ENCODE data around the gene ECSCR. TPM values are rescaled to one million over a fixed set of nuclear protein-coding genes. Genes with fewer than 3 reads are reported as not detected.
"Not testable (repeated sequence)": the region's sequence is repeated elsewhere in the genome, so short reads cannot be mapped to it uniquely, and the experiment has no call there.

ECSCR gene
- total RNA-seq, 1 donor from 2014 or later: 565 TPM

DNA sequence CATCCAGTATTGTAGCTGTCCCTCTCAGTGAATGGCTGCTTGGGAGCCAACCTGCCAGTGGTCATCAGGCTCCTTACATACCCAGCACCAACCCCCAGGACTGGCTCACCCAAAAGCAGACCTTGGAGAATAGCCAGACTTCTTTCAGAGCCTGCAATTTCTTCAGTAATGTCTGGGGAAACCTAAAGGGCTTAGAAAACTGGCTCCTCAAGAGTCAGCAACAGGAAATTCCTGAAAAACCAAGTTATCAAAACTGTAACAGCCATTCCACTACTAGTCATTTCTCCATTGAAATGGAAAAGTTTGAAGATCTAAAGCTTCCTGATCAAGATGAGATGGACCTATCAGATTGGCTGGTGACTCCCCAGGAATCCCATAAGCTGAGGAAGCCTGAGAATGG, 32.3 kb upstream of the ECSCR start:
- Mint-ChIP-seq H3K4me3 (ENCODE audit: unreplicated experiment) (no peak overlapping the region), H3K27ac (ENCODE audit: unreplicated experiment) (no peak overlapping the region), H3K27me3 (ENCODE audit: unreplicated experiment) (no peaks in the 10 kb centered on the region), H3K9me3 (ENCODE audit: unreplicated experiment) (no peaks in the 10 kb centered on the region), H3K36me3 (ENCODE audit: low read depth, unreplicated experiment) (no peaks in the 10 kb centered on the region), H3K4me1 (ENCODE audit: unreplicated experiment) (peaks cover 17% of the 10 kb centered on the region)
- DNase-seq (ENCODE audit: low spot score): no peak
- TF ChIP-seq, protein P1, sequence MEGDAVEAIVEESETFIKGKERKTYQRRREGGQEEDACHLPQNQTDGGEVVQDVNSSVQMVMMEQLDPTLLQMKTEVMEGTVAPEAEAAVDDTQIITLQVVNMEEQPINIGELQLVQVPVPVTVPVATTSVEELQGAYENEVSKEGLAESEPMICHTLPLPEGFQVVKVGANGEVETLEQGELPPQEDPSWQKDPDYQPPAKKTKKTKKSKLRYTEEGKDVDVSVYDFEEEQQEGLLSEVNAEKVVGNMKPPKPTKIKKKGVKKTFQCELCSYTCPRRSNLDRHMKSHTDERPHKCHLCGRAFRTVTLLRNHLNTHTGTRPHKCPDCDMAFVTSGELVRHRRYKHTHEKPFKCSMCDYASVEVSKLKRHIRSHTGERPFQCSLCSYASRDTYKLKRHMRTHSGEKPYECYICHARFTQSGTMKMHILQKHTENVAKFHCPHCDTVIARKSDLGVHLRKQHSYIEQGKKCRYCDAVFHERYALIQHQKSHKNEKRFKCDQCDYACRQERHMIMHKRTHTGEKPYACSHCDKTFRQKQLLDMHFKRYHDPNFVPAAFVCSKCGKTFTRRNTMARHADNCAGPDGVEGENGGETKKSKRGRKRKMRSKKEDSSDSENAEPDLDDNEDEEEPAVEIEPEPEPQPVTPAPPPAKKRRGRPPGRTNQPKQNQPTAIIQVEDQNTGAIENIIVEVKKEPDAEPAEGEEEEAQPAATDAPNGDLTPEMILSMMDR (IDR thresholded peaks at IDR 0.05; ENCODE audit: unreplicated experiment): no peak

DNA sequence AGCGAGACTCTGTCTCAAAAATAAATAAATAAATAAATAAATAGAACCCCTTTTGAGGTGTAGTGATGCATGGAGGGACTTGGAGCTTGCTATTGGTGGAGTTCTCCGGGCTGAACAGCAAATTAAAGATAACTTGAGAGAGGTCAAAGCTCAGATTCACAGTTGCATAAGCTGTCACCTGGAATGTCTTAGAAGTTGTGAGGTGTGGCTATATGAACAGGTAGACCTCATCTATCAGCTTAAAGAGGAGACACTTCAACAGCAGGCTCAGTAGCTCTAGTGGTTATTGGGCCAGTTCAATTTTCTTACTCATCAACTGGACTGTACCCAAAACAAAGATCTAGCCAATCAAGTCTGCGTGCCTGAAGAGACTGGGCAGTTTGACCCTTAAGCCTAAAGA, 31.7 kb upstream of the ECSCR start:
- no peaks in the 10 kb centered on the region for H3K27me3 Mint-ChIP-seq (ENCODE audit: unreplicated experiment)
- no peak overlapping the region for H3K4me3 Mint-ChIP-seq (ENCODE audit: unreplicated experiment)
- DNase-seq (ENCODE audit: low spot score): no peak
- H3K4me1 Mint-ChIP-seq (ENCODE audit: unreplicated experiment): peaks cover 17% of the 10 kb centered on the region
- TF ChIP-seq, protein P1 (IDR thresholded peaks at IDR 0.05; ENCODE audit: unreplicated experiment): no peak
- H3K9me3 Mint-ChIP-seq (ENCODE audit: unreplicated experiment): no peaks in the 10 kb centered on the region
- no peaks in the 10 kb centered on the region for H3K36me3 Mint-ChIP-seq (ENCODE audit: low read depth, unreplicated experiment)
- no peak overlapping the region for H3K27ac Mint-ChIP-seq (ENCODE audit: unreplicated experiment)

DNA sequence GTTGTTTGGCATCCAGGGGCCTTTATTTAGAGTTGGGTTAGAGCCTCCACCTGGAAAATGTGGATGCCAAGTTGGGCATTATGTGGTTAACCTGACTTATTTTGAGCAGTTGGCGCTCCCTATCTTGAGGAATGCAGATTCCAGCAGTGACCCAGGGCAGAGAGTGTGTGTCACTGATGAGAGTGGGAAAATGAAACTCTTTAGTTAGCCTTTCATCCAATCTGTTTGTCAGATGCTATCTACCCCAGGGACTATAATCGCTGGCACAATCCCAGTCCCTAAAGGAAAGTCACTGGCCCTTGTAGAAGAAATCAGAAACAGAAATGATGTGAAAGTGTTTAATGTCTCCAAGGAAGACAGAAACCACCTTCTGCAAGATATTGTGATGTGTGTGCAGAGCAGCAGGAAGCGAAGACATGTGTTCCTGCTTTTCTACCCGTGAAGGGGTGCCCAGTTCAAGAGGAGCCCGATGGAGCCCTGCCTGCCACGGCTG, 30.2 kb upstream of the ECSCR start:
- no peak for DNase-seq (ENCODE audit: low spot score)
- peaks cover 27% of the 10 kb centered on the region for H3K4me1 Mint-ChIP-seq (ENCODE audit: unreplicated experiment)
- no peaks in the 10 kb centered on the region for H3K27me3 Mint-ChIP-seq (ENCODE audit: unreplicated experiment)
- no peaks in the 10 kb centered on the region for H3K9me3 Mint-ChIP-seq (ENCODE audit: unreplicated experiment)
- TF ChIP-seq, protein P1 (IDR thresholded peaks at IDR 0.05; ENCODE audit: unreplicated experiment): no peak
- no peak overlapping the region for H3K4me3 Mint-ChIP-seq (ENCODE audit: unreplicated experiment)
- no peaks in the 10 kb centered on the region for H3K36me3 Mint-ChIP-seq (ENCODE audit: low read depth, unreplicated experiment)
- H3K27ac Mint-ChIP-seq (ENCODE audit: unreplicated experiment): no peak overlapping the region

DNA sequence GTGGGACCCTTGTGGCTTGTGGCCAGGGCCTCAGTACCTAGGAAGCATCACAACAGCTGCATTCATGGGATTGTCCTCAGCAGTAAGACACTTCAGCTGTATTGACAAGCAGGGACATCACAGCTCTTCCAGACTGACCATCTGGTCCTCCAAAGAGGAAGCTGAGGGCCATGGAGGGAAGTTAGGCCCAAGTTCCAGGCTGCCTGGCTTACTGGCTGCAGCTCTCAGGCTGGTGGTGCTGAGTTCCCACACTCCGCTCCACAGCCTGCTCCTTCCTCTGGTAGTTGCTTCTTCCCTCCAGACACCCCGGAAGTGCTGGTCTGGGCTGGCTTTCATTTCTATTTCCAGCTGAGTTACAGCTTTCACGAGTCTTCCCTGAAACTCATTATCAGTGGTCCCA, 25.7 kb upstream of the ECSCR start:
- Mint-ChIP-seq H3K4me3 (ENCODE audit: unreplicated experiment) (no peak overlapping the region), H3K27ac (ENCODE audit: unreplicated experiment) (no peak overlapping the region), H3K27me3 (ENCODE audit: unreplicated experiment) (peaks cover 3% of the 10 kb centered on the region), H3K4me1 (ENCODE audit: unreplicated experiment) (peaks cover 23% of the 10 kb centered on the region), H3K9me3 (ENCODE audit: unreplicated experiment) (no peaks in the 10 kb centered on the region), H3K36me3 (ENCODE audit: low read depth, unreplicated experiment) (no peaks in the 10 kb centered on the region)
- no peak for DNase-seq (ENCODE audit: low spot score)
- TF ChIP-seq, protein P1 (IDR thresholded peaks at IDR 0.05; ENCODE audit: unreplicated experiment): no peak

DNA sequence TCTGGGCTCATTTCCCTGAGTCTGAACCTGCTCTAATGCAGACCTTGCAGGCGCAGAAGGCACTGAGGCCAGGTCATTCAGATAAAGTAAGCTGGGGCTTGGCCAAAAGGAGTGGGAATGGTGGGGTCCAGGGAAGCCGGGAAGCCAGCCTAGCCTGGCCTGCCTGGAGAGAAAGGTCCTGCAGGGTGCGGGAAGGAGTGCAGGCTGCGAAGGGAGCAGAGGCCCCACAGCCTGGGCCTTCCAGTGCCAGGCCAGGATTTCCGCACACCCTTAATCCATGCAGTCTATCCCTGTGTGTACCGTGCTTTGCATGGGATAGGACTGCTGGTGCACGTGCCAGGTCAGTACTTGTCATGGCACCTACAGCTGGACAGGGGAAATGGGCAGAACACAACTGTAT, 23.7 kb upstream of the ECSCR start:
- Mint-ChIP-seq H3K4me1 (ENCODE audit: unreplicated experiment) (peaks cover 29% of the 10 kb centered on the region), H3K9me3 (ENCODE audit: unreplicated experiment) (no peaks in the 10 kb centered on the region), H3K4me3 (ENCODE audit: unreplicated experiment) (no peak overlapping the region), H3K36me3 (ENCODE audit: low read depth, unreplicated experiment) (no peaks in the 10 kb centered on the region), H3K27me3 (ENCODE audit: unreplicated experiment) (peaks cover 3% of the 10 kb centered on the region), H3K27ac (ENCODE audit: unreplicated experiment) (peak overlapping the region; percentile 13)
- no peak for DNase-seq (ENCODE audit: low spot score)
- TF ChIP-seq, protein P1 (IDR thresholded peaks at IDR 0.05; ENCODE audit: unreplicated experiment): no peak

DNA sequence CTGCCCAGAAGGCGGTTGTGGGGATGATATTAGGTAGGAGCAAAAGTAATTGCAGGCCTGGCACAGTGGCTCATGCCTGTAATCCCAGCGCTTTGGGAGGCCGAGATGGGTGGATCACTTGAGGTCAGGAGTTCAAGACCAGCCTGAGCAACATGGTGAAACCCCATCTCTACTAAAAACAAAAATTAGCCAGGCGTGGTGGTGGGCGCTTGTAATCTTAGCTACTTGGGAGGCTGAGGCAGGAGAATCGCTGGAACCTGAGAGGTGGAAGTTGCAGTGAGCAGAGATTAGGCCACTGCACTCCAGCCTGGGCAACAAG, 20.3 kb upstream of the ECSCR start:
- not testable (repeated sequence) for H3K4me3 Mint-ChIP-seq (ENCODE audit: unreplicated experiment); H3K36me3 Mint-ChIP-seq (ENCODE audit: low read depth, unreplicated experiment); H3K27me3 Mint-ChIP-seq (ENCODE audit: unreplicated experiment); H3K9me3 Mint-ChIP-seq (ENCODE audit: unreplicated experiment); DNase-seq (ENCODE audit: low spot score)
- H3K27ac Mint-ChIP-seq (ENCODE audit: unreplicated experiment): peak overlapping the region; percentile 94
- H3K4me1 Mint-ChIP-seq (ENCODE audit: unreplicated experiment): peaks cover 29% of the 10 kb centered on the region

Data from endothelial cell (in vitro differentiated cells).